H54 (cell line): ENCODE results near the gene DGKG.

ENCODE experiments used
- DNase-seq: peaks from one replicate; pipeline ENCODE4 v3.0.0; 2011; ENCODE audit warnings: low spot score, mixed read lengths; ENCODE audit not compliant: insufficient read length
- FAIRE-seq: peaks from 3 replicates; lab custom pipeline; 2011; peaks lifted over from hg19 to GRCh38; lab: Jason Lieb, UNC
- POLR2A ChIP-seq: IDR thresholded peaks from 2 replicates; pipeline ENCODE4 v1.6.1; 2011; ENCODE audit warnings: low read depth, mild to moderate bottlenecking, low read length

Gene DGKG

GRCh38 chr3:186284661-186285060 is 77.4 kb downstream of the DGKG start:
- TF ChIP-seq POLR2A: no peak
- DNase-seq (no peak), FAIRE-seq (no peak)

GRCh38 chr3:186284349-186284652 is 77.7 kb downstream of the DGKG start:
- TF ChIP-seq POLR2A: no peak
- no peak for DNase-seq
- no peak for FAIRE-seq

- peak; percentile 85 for DNase-seq
- peak; percentile 83 for FAIRE-seq
- no peak for TF ChIP-seq POLR2A
These were observed 78.2 kb downstream of the DGKG start for GRCh38 chr3:186283651-186284348.

- FAIRE-seq: no peak
- TF ChIP-seq POLR2A: no peak
- DNase-seq: peak; percentile 39
These were observed 78.9 kb downstream of the DGKG start for GRCh38 chr3:186283096-186283495.

- no peak for TF ChIP-seq POLR2A
- DNase-seq (peak; percentile 44), FAIRE-seq (peak; percentile 81)
These were observed 80.9 kb downstream of the DGKG start for GRCh38 chr3:186281176-186281575.

- no peak for TF ChIP-seq POLR2A
- FAIRE-seq (no peak), DNase-seq (no peak)
These were observed 81.3 kb downstream of the DGKG start for GRCh38 chr3:186280737-186281136.

- TF ChIP-seq POLR2A: no peak
- FAIRE-seq (no peak), DNase-seq (no peak)
These were observed 84.6 kb downstream of the DGKG start for GRCh38 chr3:186277268-186277909.

- no peak for TF ChIP-seq POLR2A
- DNase-seq: no peak
- FAIRE-seq: no peak
These were observed 86.6 kb downstream of the DGKG start for GRCh38 chr3:186275436-186275835.

GRCh38 chr3:186273586-186273985 is 88.4 kb downstream of the DGKG start:
- DNase-seq (no peak), FAIRE-seq (no peak)
- TF ChIP-seq POLR2A: no peak

- no peak for FAIRE-seq
- no peak for TF ChIP-seq POLR2A
- DNase-seq: no peak
These were observed 91.3 kb downstream of the DGKG start for GRCh38 chr3:186270701-186271100.

GRCh38 chr3:186268616-186269448 is 93.2 kb downstream of the DGKG start:
- no peak for TF ChIP-seq POLR2A
- no peak for DNase-seq
- no peak for FAIRE-seq

GRCh38 chr3:186267758-186268157 is 94.3 kb downstream of the DGKG start:
- no peak for TF ChIP-seq POLR2A
- DNase-seq (no peak), FAIRE-seq (no peak)

GRCh38 chr3:186264608-186265400 is 97.2 kb downstream of the DGKG start:
- no peak for TF ChIP-seq POLR2A
- DNase-seq (no peak), FAIRE-seq (no peak)
